ENCODE results near the gene ZNF574. TPM values are rescaled to one million over a fixed set of nuclear protein-coding genes. Genes with fewer than 3 reads are reported as not detected.

ZNF574 gene
- total and polyA plus RNA-seq, 2 experiments from 2014 or later, result 19.4 to 61.2 TPM

DNA sequence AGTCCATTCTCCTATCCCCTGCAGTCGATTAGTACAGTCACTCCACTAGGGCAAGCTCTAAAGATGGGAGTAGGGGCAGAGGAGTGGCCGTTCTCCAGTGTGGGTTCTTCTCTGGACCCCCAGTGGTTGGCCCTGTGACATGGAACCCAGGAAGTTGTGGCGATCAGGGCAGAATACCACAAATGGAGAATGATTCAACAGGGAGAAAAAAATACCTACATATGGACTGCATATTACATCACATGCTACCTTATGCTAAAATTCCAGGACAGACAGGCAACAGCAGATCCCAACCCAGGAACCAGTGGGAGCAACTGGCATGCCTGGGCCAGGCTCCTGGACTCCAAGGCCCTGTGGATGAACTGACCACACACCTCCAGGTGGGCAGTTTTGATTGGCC lies 35.8 kb downstream of the ZNF574 start:
- peaks cover 31% of the 10 kb centered on the region for H3K4me1 Mint-ChIP-seq
- H3K4me2 ChIP-seq, result no peak overlapping the region

More for the DNA sequence above, 35.8 kb downstream of the ZNF574 start:
- H3K4me3 ChIP-seq, result no peak overlapping the region
- H3K27me3 ChIP-seq (ENCODE audit: insufficient read depth), result no peaks in the 10 kb centered on the region
- H3K27ac ChIP-seq (ENCODE audit: low read depth), result no peak overlapping the region
- Mint-ChIP-seq H3K36me3 (ENCODE audit: low read depth) (no peaks in the 10 kb centered on the region), H3K27ac (no peak overlapping the region), H3K4me3 (no peak overlapping the region), H3K27me3 (ENCODE audit: insufficient read depth, low read depth, poor library complexity) (peaks cover 15% of the 10 kb centered on the region), H3K9me3 (no peaks in the 10 kb centered on the region)
- TF ChIP-seq ZNF331 (CRISPR knock-in tag; IDR thresholded peaks at IDR 0.05; ENCODE audit: low read depth), result no peak
- no peak for TF ChIP-seq STAT1 (IDR thresholded peaks at IDR 0.05; ENCODE audit: unreplicated experiment)
- TF ChIP-seq, protein P1, sequence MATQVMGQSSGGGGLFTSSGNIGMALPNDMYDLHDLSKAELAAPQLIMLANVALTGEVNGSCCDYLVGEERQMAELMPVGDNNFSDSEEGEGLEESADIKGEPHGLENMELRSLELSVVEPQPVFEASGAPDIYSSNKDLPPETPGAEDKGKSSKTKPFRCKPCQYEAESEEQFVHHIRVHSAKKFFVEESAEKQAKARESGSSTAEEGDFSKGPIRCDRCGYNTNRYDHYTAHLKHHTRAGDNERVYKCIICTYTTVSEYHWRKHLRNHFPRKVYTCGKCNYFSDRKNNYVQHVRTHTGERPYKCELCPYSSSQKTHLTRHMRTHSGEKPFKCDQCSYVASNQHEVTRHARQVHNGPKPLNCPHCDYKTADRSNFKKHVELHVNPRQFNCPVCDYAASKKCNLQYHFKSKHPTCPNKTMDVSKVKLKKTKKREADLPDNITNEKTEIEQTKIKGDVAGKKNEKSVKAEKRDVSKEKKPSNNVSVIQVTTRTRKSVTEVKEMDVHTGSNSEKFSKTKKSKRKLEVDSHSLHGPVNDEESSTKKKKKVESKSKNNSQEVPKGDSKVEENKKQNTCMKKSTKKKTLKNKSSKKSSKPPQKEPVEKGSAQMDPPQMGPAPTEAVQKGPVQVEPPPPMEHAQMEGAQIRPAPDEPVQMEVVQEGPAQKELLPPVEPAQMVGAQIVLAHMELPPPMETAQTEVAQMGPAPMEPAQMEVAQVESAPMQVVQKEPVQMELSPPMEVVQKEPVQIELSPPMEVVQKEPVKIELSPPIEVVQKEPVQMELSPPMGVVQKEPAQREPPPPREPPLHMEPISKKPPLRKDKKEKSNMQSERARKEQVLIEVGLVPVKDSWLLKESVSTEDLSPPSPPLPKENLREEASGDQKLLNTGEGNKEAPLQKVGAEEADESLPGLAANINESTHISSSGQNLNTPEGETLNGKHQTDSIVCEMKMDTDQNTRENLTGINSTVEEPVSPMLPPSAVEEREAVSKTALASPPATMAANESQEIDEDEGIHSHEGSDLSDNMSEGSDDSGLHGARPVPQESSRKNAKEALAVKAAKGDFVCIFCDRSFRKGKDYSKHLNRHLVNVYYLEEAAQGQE (IDR thresholded peaks at IDR 0.05; ENCODE audit: unreplicated experiment), result no peak
- no peak for TF ChIP-seq JUNB (IDR thresholded peaks at IDR 0.05; ENCODE audit: unreplicated experiment)
- TF ChIP-seq, protein P2, sequence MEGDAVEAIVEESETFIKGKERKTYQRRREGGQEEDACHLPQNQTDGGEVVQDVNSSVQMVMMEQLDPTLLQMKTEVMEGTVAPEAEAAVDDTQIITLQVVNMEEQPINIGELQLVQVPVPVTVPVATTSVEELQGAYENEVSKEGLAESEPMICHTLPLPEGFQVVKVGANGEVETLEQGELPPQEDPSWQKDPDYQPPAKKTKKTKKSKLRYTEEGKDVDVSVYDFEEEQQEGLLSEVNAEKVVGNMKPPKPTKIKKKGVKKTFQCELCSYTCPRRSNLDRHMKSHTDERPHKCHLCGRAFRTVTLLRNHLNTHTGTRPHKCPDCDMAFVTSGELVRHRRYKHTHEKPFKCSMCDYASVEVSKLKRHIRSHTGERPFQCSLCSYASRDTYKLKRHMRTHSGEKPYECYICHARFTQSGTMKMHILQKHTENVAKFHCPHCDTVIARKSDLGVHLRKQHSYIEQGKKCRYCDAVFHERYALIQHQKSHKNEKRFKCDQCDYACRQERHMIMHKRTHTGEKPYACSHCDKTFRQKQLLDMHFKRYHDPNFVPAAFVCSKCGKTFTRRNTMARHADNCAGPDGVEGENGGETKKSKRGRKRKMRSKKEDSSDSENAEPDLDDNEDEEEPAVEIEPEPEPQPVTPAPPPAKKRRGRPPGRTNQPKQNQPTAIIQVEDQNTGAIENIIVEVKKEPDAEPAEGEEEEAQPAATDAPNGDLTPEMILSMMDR (conservative IDR thresholded peaks at IDR 0.05; ENCODE audit: low read depth in 2 of 2), result no peak
- TF ChIP-seq NANOG (IDR thresholded peaks at IDR 0.05; ENCODE audit: borderline replicate concordance), result no peak
- TF ChIP-seq CREB1 (CRISPR knock-in tag; IDR thresholded peaks at IDR 0.05; ENCODE audit: low read depth), result no peak
- TF ChIP-seq, protein P3, sequence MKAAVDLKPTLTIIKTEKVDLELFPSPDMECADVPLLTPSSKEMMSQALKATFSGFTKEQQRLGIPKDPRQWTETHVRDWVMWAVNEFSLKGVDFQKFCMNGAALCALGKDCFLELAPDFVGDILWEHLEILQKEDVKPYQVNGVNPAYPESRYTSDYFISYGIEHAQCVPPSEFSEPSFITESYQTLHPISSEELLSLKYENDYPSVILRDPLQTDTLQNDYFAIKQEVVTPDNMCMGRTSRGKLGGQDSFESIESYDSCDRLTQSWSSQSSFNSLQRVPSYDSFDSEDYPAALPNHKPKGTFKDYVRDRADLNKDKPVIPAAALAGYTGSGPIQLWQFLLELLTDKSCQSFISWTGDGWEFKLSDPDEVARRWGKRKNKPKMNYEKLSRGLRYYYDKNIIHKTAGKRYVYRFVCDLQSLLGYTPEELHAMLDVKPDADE (IDR thresholded peaks at IDR 0.05), result no peak
- no peak for TF ChIP-seq ZNF114 (CRISPR knock-in tag; IDR thresholded peaks at IDR 0.05)
- TF ChIP-seq POLR2AphosphoS5 (IDR thresholded peaks at IDR 0.05; ENCODE audit: low read depth), result no peak
- TF ChIP-seq, protein P4, sequence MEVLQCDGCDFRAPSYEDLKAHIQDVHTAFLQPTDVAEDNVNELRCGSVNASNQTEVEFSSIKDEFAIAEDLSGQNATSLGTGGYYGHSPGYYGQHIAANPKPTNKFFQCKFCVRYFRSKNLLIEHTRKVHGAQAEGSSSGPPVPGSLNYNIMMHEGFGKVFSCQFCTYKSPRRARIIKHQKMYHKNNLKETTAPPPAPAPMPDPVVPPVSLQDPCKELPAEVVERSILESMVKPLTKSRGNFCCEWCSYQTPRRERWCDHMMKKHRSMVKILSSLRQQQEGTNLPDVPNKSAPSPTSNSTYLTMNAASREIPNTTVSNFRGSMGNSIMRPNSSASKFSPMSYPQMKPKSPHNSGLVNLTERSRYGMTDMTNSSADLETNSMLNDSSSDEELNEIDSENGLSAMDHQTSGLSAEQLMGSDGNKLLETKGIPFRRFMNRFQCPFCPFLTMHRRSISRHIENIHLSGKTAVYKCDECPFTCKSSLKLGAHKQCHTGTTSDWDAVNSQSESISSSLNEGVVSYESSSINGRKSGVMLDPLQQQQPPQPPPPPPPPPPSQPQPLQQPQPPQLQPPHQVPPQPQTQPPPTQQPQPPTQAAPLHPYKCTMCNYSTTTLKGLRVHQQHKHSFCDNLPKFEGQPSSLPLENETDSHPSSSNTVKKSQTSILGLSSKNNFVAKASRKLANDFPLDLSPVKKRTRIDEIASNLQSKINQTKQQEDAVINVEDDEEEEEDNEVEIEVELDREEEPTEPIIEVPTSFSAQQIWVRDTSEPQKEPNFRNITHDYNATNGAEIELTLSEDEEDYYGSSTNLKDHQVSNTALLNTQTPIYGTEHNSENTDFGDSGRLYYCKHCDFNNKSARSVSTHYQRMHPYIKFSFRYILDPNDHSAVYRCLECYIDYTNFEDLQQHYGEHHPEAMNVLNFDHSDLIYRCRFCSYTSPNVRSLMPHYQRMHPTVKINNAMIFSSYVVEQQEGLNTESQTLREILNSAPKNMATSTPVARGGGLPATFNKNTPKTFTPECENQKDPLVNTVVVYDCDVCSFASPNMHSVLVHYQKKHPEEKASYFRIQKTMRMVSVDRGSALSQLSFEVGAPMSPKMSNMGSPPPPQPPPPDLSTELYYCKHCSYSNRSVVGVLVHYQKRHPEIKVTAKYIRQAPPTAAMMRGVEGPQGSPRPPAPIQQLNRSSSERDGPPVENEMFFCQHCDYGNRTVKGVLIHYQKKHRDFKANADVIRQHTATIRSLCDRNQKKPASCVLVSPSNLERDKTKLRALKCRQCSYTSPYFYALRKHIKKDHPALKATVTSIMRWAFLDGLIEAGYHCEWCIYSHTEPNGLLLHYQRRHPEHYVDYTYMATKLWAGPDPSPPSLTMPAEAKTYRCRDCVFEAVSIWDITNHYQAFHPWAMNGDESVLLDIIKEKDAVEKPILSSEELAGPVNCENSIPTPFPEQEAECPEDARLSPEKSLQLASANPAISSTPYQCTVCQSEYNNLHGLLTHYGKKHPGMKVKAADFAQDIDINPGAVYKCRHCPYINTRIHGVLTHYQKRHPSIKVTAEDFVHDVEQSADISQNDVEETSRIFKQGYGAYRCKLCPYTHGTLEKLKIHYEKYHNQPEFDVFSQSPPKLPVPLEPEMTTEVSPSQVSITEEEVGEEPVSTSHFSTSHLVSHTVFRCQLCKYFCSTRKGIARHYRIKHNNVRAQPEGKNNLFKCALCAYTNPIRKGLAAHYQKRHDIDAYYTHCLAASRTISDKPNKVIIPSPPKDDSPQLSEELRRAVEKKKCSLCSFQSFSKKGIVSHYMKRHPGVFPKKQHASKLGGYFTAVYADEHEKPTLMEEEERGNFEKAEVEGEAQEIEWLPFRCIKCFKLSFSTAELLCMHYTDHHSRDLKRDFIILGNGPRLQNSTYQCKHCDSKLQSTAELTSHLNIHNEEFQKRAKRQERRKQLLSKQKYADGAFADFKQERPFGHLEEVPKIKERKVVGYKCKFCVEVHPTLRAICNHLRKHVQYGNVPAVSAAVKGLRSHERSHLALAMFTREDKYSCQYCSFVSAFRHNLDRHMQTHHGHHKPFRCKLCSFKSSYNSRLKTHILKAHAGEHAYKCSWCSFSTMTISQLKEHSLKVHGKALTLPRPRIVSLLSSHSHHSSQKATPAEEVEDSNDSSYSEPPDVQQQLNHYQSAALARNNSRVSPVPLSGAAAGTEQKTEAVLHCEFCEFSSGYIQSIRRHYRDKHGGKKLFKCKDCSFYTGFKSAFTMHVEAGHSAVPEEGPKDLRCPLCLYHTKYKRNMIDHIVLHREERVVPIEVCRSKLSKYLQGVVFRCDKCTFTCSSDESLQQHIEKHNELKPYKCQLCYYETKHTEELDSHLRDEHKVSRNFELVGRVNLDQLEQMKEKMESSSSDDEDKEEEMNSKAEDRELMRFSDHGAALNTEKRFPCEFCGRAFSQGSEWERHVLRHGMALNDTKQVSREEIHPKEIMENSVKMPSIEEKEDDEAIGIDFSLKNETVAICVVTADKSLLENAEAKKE (CRISPR knock-in tag; IDR thresholded peaks at IDR 0.05), result no peak
- no peak for TF ChIP-seq EZH2 (IDR thresholded peaks at IDR 0.05; ENCODE audit: low read depth, unreplicated experiment)
- TF ChIP-seq EZH2phosphoT487 (IDR thresholded peaks at IDR 0.05; ENCODE audit: unreplicated experiment), result no peak
- no peak overlapping the region for H2AFZ ChIP-seq
- H3K9me2 ChIP-seq (ENCODE audit: insufficient read depth), result no peaks in the 10 kb centered on the region
- ATAC-seq (no peak), DNase-seq (ENCODE audit: low spot score) (no peak)
- H3K36me3 ChIP-seq (ENCODE audit: insufficient read depth), result no peaks in the 10 kb centered on the region
- peaks cover 15% of the 10 kb centered on the region for H3K4me1 ChIP-seq (ENCODE audit: insufficient read depth)
- H3F3A ChIP-seq (replicated peaks; ENCODE audit: low read depth), result peaks cover 7% of the 10 kb centered on the region; the same call in 1 of the 2 replicates
- H3K79me2 ChIP-seq (replicated peaks; ENCODE audit: insufficient read depth), result no peaks in the 10 kb centered on the region
- H4K20me1 ChIP-seq (replicated peaks; ENCODE audit: insufficient read depth), result no peaks in the 10 kb centered on the region
